GM12891 (cell line): ENCODE measurements around the gene WBP1L.

ENCODE experiments used
- POLR2A ChIP-seq: IDR thresholded peaks from 2 replicates; pipeline ENCODE4 v1.6.1; 2011; ENCODE audit warnings: low read depth, low read length, control low read depth
- POLR2AphosphoS5 ChIP-seq: IDR thresholded peaks from 2 replicates; pipeline ENCODE4 v1.6.1; 2011; ENCODE audit warnings: low read depth, low read length, control low read depth
- TAF1 ChIP-seq: IDR thresholded peaks from 2 replicates; pipeline ENCODE4 v1.6.1; 2011; ENCODE audit warnings: low read depth, low read length, control low read depth

GRCh38 chr10:102819054-102819453 lies 75.3 kb downstream of the WBP1L start:
- TF ChIP-seq POLR2AphosphoS5 (no peak), TAF1 (no peak), POLR2A (no peak)
